MG63 (cell line): ENCODE measurements around the gene PALLD. TPM values are rescaled to one million over a fixed set of nuclear protein-coding genes. Genes with fewer than 3 reads are reported as not detected.
A peak's percentile ranks its signal among the peaks of the same experiment; 100 is the strongest.
"Not testable (repeated sequence)": the region's sequence is repeated elsewhere in the genome, so short reads cannot be mapped to it uniquely, and the experiment has no call there.

ENCODE experiments used
- DNase-seq: peaks from one replicate; pipeline ENCODE4 v3.0.0-alpha.2; 2020
- H3K27me3 ChIP-seq: fragments of 250-450 bp; sonication (Bioruptor Pico); 2 replicates; pipeline ENCODE4 v1.5.1; 2020; ENCODE audit warnings: mild to moderate bottlenecking, moderate library complexity
- H3K36me3 ChIP-seq: fragments of 250-450 bp; sonication (Bioruptor Pico); 2 replicates; pipeline ENCODE4 v1.5.1; 2020; ENCODE audit warnings: mild to moderate bottlenecking, moderate library complexity
- H3K4me3 ChIP-seq: fragments of 250-450 bp; sonication (Bioruptor Pico); 2 replicates; pipeline ENCODE4 v1.5.1; 2020; ENCODE audit warnings: mild to moderate bottlenecking, moderate library complexity
- H3K9me3 ChIP-seq: fragments of 250-450 bp; sonication (Bioruptor Pico); 2 replicates; pipeline ENCODE4 v1.5.1; 2020; ENCODE audit warnings: mild to moderate bottlenecking, moderate library complexity
- total RNA-seq: library from RNA; depleted of rRNA; stranded (reverse); fragments of >200 nt; shearing (Covaris generic); gene quantifications from 2 replicates; pipeline ENCODE4 v1.2.3, GENCODE V29; 2014; ENCODE audit warnings: low replicate concordance; rRNA removed

The PALLD gene
- 40.2 and 46.8 TPM in 2 replicates for total RNA-seq

DNA sequence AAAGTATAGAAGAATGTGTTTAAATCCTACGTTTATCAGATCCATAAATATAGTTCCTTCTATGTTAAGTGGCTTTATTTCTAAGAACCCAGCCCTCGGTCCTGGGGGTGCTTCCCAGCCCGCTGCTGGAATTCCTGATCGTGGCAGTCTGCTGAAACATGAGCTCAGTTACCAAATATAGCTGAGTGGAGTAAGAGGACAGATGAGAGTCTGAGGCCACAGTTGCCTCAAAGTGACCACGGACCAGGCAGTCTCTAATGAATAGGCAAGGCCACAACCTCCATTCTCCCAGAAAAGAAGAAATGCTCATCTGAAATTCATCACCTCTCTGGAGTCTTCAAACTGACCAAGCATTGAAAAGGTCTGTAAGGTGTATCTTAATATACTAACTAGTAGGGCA, at the start of gene PALLD:
Gene PALLD, plus strand, starts transcription at position 219 of the 400 bp plus-strand sequence.
- Histone ChIP-seq H3K36me3 (no peaks in the 10 kb centered on the region), H3K9me3 (no peaks in the 10 kb centered on the region), H3K27me3 (no peaks in the 10 kb centered on the region), H3K4me3 (no peak within 1 kb of the TSS)
- DNase-seq, result no peak

DNA sequence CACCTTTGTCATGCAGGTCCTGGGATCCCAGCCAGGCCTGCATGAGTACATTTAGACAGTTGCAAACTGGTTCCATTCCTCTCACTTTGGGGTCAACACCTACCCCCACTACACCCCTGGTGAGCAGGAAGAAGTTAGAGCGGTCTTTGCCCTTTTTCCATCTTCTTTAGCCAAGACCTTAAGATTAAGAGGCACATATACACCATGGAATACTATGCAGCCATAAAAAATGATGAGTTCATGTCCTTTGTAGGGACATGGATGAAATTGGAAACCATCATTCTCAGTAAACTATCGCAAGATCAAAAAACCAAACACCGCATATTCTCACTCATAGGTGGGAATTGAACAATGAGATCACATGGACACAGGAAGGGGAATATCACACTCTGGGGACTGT, 47.8 kb upstream of the PALLD start:
- H3K27me3 ChIP-seq, H3K9me3 ChIP-seq, DNase-seq, H3K4me3 ChIP-seq: not testable (repeated sequence)
- H3K36me3 ChIP-seq, result peaks cover 11% of the 10 kb centered on the region

DNA sequence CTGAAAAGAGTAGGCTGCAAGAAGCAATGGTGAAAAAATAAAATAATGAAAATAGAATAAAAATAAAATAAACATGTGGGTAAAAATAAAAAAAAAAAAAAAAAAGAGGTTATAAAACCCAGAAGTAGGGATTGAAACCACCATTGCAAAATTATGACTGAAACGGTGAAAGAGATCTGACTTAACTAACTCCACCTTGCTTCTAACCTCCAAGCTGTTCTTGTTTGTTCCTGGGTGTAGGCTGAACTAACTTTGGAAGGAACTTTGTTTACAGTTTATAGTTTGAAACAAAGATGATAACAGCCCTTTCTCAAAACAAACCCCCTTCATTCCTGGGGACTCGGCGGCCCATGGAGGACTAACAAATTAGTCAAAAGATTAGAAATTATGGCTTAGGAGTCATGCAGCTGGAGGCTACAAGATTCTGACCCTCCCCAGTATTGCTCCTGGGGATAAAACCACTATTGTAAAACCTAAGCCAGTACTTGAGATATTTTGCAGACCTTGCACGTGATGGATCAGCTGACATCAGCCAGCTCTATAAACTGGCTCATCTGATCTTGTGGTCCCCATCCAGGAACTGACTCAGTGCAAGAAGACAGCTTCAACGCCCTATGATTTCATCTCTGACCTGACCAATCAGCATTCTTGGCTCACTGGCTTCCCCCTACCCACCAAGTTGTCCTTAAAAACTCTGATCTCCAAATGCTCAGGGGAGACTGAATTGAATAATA, 47.0 kb upstream of the PALLD start:
- Histone ChIP-seq H3K27me3 (no peaks in the 10 kb centered on the region), H3K9me3 (no peaks in the 10 kb centered on the region), H3K36me3 (peaks cover 11% of the 10 kb centered on the region), H3K4me3 (no peak overlapping the region)
- DNase-seq, result peak; percentile 15

DNA sequence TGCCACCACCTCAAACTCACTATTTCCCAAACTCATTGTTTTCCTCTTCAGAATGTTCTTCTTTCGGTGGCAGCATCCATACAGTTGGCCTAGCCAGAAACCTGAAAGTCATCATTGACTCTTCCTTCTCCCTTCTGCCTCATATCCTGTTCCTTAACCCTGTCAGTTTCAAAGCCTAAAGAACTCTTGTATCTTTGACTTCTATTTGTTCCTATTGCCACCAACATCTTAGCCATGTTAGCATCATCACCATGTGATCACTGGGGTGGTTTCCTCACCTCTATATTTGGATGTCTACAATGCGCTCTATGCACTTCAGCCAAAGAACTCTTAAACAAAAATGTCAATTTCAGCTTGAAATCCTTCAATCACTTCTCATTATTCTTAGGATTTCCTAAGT, 45.5 kb upstream of the PALLD start:
- H3K36me3 ChIP-seq, result peaks cover 11% of the 10 kb centered on the region
- no peak overlapping the region for H3K4me3 ChIP-seq
- H3K27me3 ChIP-seq, result no peaks in the 10 kb centered on the region
- H3K9me3 ChIP-seq, result no peaks in the 10 kb centered on the region
- DNase-seq, result no peak

DNA sequence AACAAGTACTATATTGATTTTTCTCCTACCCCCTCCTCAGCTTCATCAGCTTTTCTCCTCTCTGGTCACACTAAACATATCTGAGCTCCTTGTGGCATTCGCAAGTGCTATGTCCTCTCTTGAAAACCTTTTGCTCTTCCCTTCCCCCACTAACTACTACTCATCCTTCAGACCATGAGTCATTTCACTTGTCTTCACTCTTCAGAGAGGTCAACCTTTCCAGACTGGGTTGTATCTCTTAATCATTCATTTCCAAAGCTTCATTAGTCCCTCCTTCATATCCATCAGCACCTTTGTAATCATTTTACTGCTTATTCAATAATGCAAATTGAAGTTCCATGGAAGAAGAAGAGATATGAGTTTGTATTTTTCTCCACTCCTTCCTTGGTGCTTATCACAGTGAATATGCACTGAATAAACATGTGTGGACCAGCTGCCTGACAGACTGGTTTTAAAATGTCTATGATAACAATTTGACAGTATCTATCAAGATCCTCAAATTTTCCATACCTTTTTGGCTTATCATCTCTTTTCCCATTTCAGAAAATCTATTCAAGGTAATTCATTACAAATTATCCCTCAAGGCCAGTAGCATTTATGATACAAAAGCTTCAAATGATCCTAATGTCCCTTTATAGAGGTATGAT, 45.0 kb upstream of the PALLD start:
- Histone ChIP-seq H3K4me3 (no peak overlapping the region), H3K9me3 (no peaks in the 10 kb centered on the region), H3K36me3 (peaks cover 11% of the 10 kb centered on the region), H3K27me3 (no peaks in the 10 kb centered on the region)
- no peak for DNase-seq

DNA sequence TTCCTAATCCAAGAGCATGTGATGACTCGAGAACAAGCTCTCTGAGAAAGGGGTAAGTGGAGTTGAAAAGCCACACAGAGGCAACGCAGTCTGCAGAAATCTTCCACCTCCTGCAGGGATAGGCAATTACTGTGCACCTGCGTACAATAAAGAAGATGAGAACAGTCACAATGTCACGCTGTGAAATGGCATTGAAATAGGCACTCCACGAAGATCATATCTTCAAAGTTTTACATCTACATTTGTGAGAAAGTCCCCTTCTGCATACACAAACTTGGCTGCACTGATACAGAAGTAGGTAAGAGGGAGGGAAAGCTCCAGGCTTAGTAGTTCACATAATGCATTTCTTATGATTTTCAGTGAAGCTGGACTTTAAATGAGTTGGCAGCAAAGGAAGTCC, 43.7 kb upstream of the PALLD start:
- DNase-seq, result no peak
- peaks cover 8% of the 10 kb centered on the region for H3K36me3 ChIP-seq
- H3K4me3 ChIP-seq, result no peak overlapping the region
- H3K9me3 ChIP-seq, result no peaks in the 10 kb centered on the region
- no peaks in the 10 kb centered on the region for H3K27me3 ChIP-seq

DNA sequence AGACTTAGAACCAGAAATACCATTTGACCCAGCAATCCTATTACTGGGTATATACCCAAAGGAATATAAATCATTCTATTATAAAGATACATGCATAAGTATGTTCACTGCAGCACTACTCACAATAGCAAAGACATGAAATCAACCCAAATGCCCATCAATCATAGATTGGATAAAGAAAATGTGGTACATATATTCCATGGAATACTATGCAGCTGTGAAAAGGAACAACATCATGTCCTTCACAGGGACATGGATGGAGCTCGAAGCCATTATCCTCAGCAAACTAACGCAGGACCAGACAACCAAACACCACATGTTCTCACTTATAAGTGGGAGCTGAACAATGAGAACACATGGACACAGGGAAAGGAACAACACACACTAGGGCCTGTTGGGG, 38.6 kb upstream of the PALLD start:
- not testable (repeated sequence) for DNase-seq, H3K4me3 ChIP-seq, H3K27me3 ChIP-seq, H3K9me3 ChIP-seq, H3K36me3 ChIP-seq

DNA sequence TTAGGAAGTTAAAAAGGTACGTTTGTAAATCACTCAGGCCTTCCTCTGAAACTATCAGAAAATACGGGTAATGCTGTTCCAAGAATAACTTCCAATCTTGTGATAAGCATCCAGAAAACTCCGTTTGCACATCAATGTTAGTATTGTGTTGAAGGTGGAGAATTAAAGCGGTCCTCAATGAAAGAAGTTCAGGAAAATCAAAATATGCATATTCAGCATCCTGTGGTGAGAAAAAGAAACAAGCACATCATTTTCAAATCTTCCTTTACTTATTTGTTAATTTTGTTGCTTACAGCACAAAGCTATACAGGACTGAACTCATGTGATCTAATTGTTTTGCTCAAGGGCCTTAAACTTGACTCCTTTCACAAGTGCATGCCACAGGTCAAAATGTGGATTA, 35.0 kb upstream of the PALLD start:
- Histone ChIP-seq H3K9me3 (no peaks in the 10 kb centered on the region), H3K4me3 (no peak overlapping the region), H3K27me3 (no peaks in the 10 kb centered on the region), H3K36me3 (peaks cover 4% of the 10 kb centered on the region)
- no peak for DNase-seq

DNA sequence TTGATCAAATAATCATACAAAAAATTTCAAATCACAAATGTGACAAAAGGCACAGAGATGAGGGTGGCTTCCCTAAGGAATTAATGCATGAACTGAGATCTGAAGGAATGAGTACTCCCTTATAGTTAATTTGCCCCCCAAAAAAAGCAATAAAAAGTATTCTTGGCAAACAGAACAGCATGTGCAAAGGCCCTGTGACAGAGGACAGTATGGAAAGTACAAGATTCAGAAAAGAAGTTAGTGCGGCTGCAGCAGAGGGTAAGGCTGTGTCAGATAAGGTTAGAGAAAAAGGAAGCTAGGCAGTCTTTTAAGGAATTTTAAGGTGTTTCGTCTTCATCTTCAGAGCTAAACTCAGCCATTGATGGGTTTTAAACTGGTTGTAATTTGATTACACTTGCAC, 23.9 kb upstream of the PALLD start:
- Histone ChIP-seq H3K9me3 (peaks cover 2% of the 10 kb centered on the region; the same call in 1 of the 2 replicates), H3K27me3 (no peaks in the 10 kb centered on the region), H3K36me3 (peaks cover 18% of the 10 kb centered on the region), H3K4me3 (no peak overlapping the region)
- DNase-seq, result no peak

DNA sequence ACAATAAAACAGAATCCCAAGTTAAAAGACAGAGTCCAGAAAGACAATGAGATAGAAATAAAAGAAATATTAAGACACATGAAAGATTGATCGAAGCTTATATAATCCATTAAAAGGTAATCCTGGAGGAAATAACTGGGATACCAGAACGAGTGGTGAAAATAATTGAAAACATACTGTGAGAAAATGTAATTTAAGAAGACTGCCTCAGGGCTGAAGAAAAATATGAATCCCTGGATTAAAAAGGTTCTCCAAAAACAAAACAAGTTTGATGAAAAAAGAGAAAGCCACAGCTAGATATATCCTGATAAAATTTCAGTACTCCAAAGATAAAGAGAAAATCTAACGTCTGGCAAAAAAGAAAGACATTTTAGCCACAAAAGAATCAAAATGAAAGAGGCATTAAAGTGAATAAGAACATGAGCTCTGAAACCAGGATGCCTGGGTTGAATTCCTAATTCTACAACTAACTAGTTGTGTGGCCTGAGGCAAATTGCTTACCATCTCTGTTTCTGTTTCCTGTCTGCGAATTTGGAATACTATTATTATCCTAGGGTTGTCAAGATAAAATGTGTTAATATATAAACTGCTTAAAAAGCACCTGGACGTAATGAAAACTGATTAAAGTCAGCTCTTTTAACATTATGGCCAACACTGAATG, 22.1 kb upstream of the PALLD start:
- no peak for DNase-seq
- Histone ChIP-seq H3K9me3 (peaks cover 3% of the 10 kb centered on the region; the same call in 1 of the 2 replicates), H3K4me3 (no peak overlapping the region), H3K36me3 (peaks cover 17% of the 10 kb centered on the region), H3K27me3 (no peaks in the 10 kb centered on the region)

DNA sequence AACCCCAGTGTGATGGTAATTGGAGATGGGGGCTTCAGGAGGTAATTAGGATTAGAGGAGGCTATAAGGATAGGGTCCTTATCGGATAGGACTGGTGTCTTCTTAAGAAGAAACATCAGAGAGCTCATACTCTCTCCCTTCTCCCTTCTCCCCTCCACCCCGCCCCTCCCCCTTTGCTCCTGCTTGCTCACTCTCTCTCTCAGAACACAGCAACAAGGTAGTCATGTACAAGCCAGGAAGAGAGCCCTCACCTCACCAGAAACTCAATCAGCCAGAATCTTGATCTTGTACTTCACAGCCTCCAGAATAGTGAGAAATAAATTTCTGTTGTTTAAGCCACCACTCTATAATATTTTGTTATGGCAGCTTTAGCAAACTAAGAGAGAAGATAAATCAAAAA, 21.1 kb upstream of the PALLD start:
- Histone ChIP-seq H3K36me3 (peaks cover 16% of the 10 kb centered on the region), H3K27me3 (no peaks in the 10 kb centered on the region), H3K4me3 (no peak overlapping the region), H3K9me3 (peaks cover 3% of the 10 kb centered on the region; the same call in 1 of the 2 replicates)
- peak; percentile 5 for DNase-seq

DNA sequence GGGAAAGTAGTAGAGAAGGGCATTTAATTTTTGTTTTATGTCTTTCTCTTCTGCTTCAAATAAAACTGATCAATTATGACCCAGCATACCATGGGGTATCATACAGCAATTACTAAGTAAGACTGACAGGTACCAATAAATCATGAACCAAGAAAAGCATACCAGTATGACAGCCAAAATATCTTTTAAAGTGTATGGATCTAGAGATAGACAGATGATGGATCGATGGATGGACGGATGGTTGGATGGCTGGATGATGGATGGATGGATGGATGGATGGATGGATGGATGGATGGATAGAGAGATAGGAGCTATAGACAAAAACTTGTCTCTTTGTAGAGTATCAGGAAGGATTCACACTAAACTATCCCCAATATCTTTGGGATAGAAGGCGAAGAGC, 18.0 kb upstream of the PALLD start:
- Histone ChIP-seq H3K27me3 (no peaks in the 10 kb centered on the region), H3K4me3 (no peak overlapping the region), H3K36me3 (peaks cover 3% of the 10 kb centered on the region; the same call in 1 of the 2 replicates), H3K9me3 (peaks cover 3% of the 10 kb centered on the region; the same call in 1 of the 2 replicates)
- DNase-seq, result no peak

DNA sequence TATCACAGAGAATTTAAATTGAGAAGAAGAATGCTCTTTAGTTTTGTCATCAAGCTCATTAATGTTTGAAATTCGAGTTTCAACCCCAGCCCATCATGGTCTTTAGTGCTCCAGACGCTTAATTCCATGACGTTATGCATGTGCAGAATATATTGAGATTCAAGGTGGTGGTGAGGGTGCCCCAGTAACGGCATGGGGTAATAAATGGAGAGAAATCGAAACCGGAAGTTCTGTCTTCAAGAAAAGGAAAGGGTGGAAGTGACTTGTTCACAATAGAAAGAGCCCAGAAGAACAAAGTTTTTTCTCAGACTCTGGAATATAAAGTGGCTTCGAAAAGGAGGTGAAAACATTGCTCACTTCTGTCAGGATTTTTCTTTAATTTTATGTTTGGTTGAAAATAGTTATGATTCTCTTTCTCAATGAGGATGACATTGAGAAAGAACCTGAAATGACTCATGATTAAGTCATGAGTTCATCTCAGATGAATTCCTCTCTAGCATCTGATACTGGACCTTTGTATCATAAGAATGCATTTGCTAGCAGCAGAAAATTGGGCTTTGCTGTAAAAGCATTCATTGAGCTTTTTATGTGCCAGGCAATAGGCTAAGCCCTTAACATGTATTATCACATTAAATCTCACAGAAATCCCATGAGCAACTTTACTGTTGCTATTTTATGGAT, 15.8 kb upstream of the PALLD start:
- no peaks in the 10 kb centered on the region for H3K27me3 ChIP-seq
- peaks cover 3% of the 10 kb centered on the region; the same call in 1 of the 2 replicates for H3K36me3 ChIP-seq
- peaks cover 3% of the 10 kb centered on the region; the same call in 1 of the 2 replicates for H3K9me3 ChIP-seq
- DNase-seq, result peak; percentile 33
- peak overlapping the region; percentile 75 for H3K4me3 ChIP-seq

DNA sequence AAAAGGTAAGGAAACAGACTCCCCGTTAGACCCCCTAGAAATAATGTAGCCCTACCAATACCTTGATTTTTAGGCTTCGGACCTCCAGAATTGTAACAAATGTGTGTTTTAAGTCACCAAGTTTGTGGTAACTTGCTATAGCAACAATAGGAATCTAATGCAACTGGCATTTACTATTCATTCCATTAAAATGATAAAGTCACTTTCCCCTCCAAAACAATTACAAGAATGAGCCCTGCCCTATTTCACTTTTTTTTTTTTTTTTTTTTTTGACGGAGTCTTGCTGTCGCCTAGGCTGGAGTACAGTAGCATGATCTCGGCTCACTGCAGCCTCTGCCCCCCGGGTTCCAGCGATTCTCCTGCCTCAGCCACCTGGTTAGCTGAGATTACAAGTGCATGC, 13.0 kb upstream of the PALLD start:
- H3K4me3 ChIP-seq, result no peak overlapping the region

DNA sequence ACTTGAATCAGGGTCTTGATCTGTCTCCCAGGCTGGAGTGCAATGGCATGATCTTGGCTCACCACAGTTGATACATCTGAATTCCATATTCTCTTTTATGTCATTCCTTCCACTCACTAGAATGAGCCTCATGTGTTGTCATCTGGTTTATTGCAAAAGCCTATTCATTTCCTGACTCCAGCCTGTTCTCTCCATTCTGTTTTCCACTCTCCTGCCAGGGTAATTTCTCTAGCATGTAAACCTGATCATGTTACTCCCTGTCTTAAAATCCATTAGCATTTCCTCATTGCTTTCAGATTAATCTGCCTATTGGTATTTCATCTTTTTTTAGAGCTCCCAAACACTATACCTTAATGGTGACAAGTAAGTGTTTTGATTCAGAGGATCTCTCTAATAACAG, 12.2 kb upstream of the PALLD start:
- no peak for DNase-seq
- H3K4me3 ChIP-seq, result no peak overlapping the region

More for the DNA sequence above, 13.0 kb upstream of the PALLD start:
- no peaks in the 10 kb centered on the region for H3K27me3 ChIP-seq
- peak; percentile 3 for DNase-seq
- peaks cover under 1% of the 10 kb centered on the region; the same call in 1 of the 2 replicates for H3K9me3 ChIP-seq
- peaks cover under 1% of the 10 kb centered on the region; the same call in 1 of the 2 replicates for H3K36me3 ChIP-seq

DNA sequence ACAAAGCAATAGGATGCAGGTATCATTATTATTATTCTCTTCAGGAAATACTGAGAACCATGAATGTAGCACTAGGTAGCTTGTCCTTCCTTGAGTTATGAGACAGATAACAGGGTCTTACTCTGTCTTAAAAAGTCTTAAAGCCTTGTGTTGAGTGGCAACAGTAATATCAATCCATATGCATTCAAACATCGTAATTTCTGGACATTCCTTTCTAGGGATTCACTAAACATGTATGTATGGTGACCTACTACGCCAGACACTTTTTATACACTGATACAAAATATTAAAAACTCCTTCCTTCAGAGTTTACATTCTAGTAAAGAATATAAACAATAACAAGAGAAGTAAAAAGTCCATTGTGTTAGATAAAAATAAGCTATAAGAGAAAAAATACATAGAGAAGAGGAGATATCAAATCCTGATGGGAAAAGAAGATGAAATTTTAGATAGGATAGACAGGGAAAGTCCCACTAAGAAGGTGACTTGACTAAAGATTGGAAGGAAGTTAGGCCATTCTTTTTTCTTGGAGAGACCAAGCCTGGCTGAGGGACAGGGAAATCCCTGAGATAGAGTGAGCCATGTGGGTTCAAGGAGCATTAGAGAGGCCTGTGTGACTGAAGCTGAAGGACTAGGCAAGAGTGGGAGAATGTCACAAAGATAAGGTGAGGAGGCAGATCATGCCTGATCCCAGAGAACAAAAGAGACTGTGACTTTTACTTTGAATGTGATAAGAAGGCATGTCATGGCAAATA, 11.5 kb upstream of the PALLD start:
- no peak for DNase-seq
- no peaks in the 10 kb centered on the region for H3K36me3 ChIP-seq
- no peaks in the 10 kb centered on the region for H3K27me3 ChIP-seq
- H3K9me3 ChIP-seq, result no peaks in the 10 kb centered on the region
- no peak overlapping the region for H3K4me3 ChIP-seq

More for the DNA sequence above, 12.2 kb upstream of the PALLD start:
- no peaks in the 10 kb centered on the region for H3K36me3 ChIP-seq
- no peaks in the 10 kb centered on the region for H3K9me3 ChIP-seq
- H3K27me3 ChIP-seq, result no peaks in the 10 kb centered on the region
